HepG2 (cell line): ENCODE results near the gene DHX57. TPM values are rescaled to one million over a fixed set of nuclear protein-coding genes. Genes with fewer than 3 reads are reported as not detected.

Experiments
- ATAC-seq: fragments of 200-7000 bp; cut with Tn5 transposase; 3 replicates; pipeline ENCODE4 v1.9.1; 2020; ENCODE audit warnings: mild to moderate bottlenecking, moderate library complexity
- BruUV-seq: library from RNA; stranded (reverse); fragments of 400-500 nt; replicated peaks from 2 replicates; lab custom pipeline; 2021; lab: Mats Ljungman, UMichigan
- CTCF ChIA-PET: fragments of 300-600 bp; formaldehyde crosslinking; extraction: SDS; loops from one replicate; lab custom pipeline; 2021; ENCODE audit warnings: low total read pairs, inconsistent platforms, low intra/inter-chr PET ratio; lab: Yijun Ruan, JAX
- POLR2A ChIA-PET: fragments of 350-600 bp; sonication (Branson Sonifier 250); formaldehyde crosslinking; loops from one replicate; lab custom pipeline; 2020; ENCODE audit warnings: antibody characterized with exemption, inconsistent platforms; lab: Yijun Ruan, JAX
- DNase-seq: peaks from one replicate; pipeline ENCODE4 v3.0.0-alpha.2; 2015; ENCODE audit warnings: low spot score
- FAIRE-seq: peaks from 3 replicates; lab custom pipeline; 2011; peaks lifted over from hg19 to GRCh38; lab: Jason Lieb, UNC
- H2AFZ ChIP-seq: one replicate; pipeline ENCODE4 v1.6.1; 2011; ENCODE audit warnings: low read length, inconsistent platforms
- H3K27ac ChIP-seq: fragments of 300-600 bp; 3 replicates; pipeline ENCODE4 v1.8.0; 2011; ENCODE audit warnings: mixed run types, mild to moderate bottlenecking, mixed read lengths, low read length, inconsistent platforms; ENCODE audit not compliant: insufficient read depth; ENCODE audit errors: extremely low read length
- H3K27me3 ChIP-seq, 2 experiments: fragments of 200-600 bp in 1 of 2; 2 replicates in 1 of 2; 3 replicates in 1 of 2; pipeline versions ENCODE4 v1.6.0 to v1.8.0; 2011; ENCODE audit warnings: low read length in 2 of 2, mild to moderate bottlenecking in 2 of 2, moderate library complexity in 2 of 2, inconsistent platforms in 1 of 2; ENCODE audit not compliant: insufficient read depth in 2 of 2, control insufficient read depth in 1 of 2
- H3K36me3 ChIP-seq, 2 experiments: fragments of 200-600 bp in 1 of 2; replicated peaks in 1 of 2; 2 replicates in 1 of 2; 3 replicates in 1 of 2; pipeline versions ENCODE4 v1.5.1 to v1.8.0; 2011; ENCODE audit warnings: low read length in 2 of 2, inconsistent platforms in 1 of 2; ENCODE audit not compliant: insufficient read depth in 2 of 2, control insufficient read depth in 1 of 2
- H3K4me1 ChIP-seq: 2 replicates; pipeline ENCODE4 v1.5.1; 2012; ENCODE audit warnings: low read length, inconsistent platforms; ENCODE audit not compliant: insufficient read depth
- H3K4me2 ChIP-seq: 2 replicates; pipeline ENCODE4 v1.6.0; 2011; ENCODE audit warnings: low read depth, low read length, inconsistent platforms
- H3K4me3 ChIP-seq, 3 experiments: fragments of 200-600 bp in 1 of 3; sonication (generic), shearing (Covaris generic) in 1 of 3; replicated peaks in 1 of 3; 2 replicates each; pipeline ENCODE4 v1.5.1; 2011 to 2016; ENCODE audit warnings: low read length in 3 of 3, inconsistent platforms in 2 of 3, low read depth in 2 of 3, mild to moderate bottlenecking in 2 of 3, control low read depth in 1 of 3, mixed read lengths in 1 of 3; ENCODE audit not compliant: insufficient read depth in 1 of 3
- H3K79me2 ChIP-seq: one replicate; pipeline ENCODE4 v1.6.1; 2011; ENCODE audit warnings: low read length, inconsistent platforms; ENCODE audit not compliant: insufficient read depth
- H3K9ac ChIP-seq: 2 replicates; pipeline ENCODE4 v1.6.0; 2011; ENCODE audit warnings: mild to moderate bottlenecking, low read depth, low read length, inconsistent platforms; ENCODE audit not compliant: insufficient read depth
- H3K9me3 ChIP-seq: 2 replicates; pipeline ENCODE4 v1.5.1; 2012; ENCODE audit warnings: mild to moderate bottlenecking, low read length
- H4K20me1 ChIP-seq: 2 replicates; pipeline ENCODE4 v1.6.0; 2011; ENCODE audit warnings: inconsistent platforms, mild to moderate bottlenecking, low read length, moderate library complexity; ENCODE audit not compliant: insufficient read depth
- CENPT ChIP-seq: sonication (generic); formaldehyde crosslinking; IDR thresholded peaks from 2 replicates; pipeline ENCODE4 v1.8.0; 2022; ENCODE audit warnings: low read depth, mild to moderate bottlenecking, moderate library complexity, missing genetic modification reagents
- EP300 ChIP-seq, 3 experiments: sonication (generic) in 1 of 3; formaldehyde crosslinking in 1 of 3; IDR thresholded peaks; 2 replicates each; pipeline versions ENCODE4 v1.5.1 to v1.6.1; 2011 to 2020; ENCODE audit warnings: low read depth in 2 of 3, low read length in 2 of 3, borderline replicate concordance in 1 of 3, improper control_type of control experiment in 1 of 3, mild to moderate bottlenecking in 1 of 3, missing genetic modification reagents in 1 of 3, moderate library complexity in 1 of 3
- NR2F2 ChIP-seq: IDR thresholded peaks from 2 replicates; pipeline ENCODE4 v1.6.1; 2012; ENCODE audit warnings: low read depth, inconsistent platforms, borderline replicate concordance
- ONECUT2 ChIP-seq: sonication (generic); formaldehyde crosslinking; IDR thresholded peaks from 2 replicates; pipeline ENCODE4 v1.4.0; 2020; ENCODE audit warnings: missing genetic modification reagents
- REST ChIP-seq, 2 experiments: IDR thresholded peaks; 2 replicates each; pipeline ENCODE4 v1.6.1; 2011 to 2012; ENCODE audit warnings: low read length in 2 of 2, borderline replicate concordance in 1 of 2, low read depth in 1 of 2, mild to moderate bottlenecking in 1 of 2, moderate library complexity in 1 of 2
- ZBTB8A ChIP-seq: sonication (generic); formaldehyde crosslinking; IDR thresholded peaks from 2 replicates; pipeline ENCODE4 v1.4.0; 2020; ENCODE audit warnings: mild to moderate bottlenecking, low read depth, missing genetic modification reagents, borderline replicate concordance
- ZNF124 ChIP-seq: sonication (generic); formaldehyde crosslinking; IDR thresholded peaks from 2 replicates; pipeline ENCODE4 v1.4.0; 2020; ENCODE audit warnings: missing genetic modification reagents
- ZNF207 ChIP-seq: fragments of 450-650 bp; IDR thresholded peaks from 2 replicates; pipeline ENCODE4 v1.6.1; 2016; ENCODE audit warnings: antibody characterized with exemption, borderline replicate concordance
- ZNF317 ChIP-seq: sonication (generic); formaldehyde crosslinking; IDR thresholded peaks from 2 replicates; pipeline ENCODE4 v1.5.0; 2020; ENCODE audit warnings: mild to moderate bottlenecking, missing genetic modification reagents
- ZNF484 ChIP-seq: sonication (generic); formaldehyde crosslinking; IDR thresholded peaks from 2 replicates; pipeline ENCODE4 v1.5.1; 2020; ENCODE audit warnings: mild to moderate bottlenecking, low read depth, missing genetic modification reagents, borderline replicate concordance
- ZNF547 ChIP-seq: sonication (generic); formaldehyde crosslinking; IDR thresholded peaks from 2 replicates; pipeline ENCODE4 v1.5.1; 2020; ENCODE audit warnings: mild to moderate bottlenecking, missing genetic modification reagents
- WGBS: methylation state at CpG from one replicate; pipeline ENCODE4 v1.1.6; 2017; ENCODE audit warnings: low lambda C conversion rate; 5-methylcytosine and 5-hydroxymethylcytosine counted together
- in situ Hi-C: cut with HindIII; loops from 2 replicates; pipeline ENCODE4 v1.10.0; 2017; ENCODE audit warnings: low pct_unique_long_range_greater_than_20kb; ENCODE audit not compliant: extremely low pct_ligation_motif_present
- intact Hi-C: fragments of 100-400 bp; cut with micrococcal nuclease; formaldehyde crosslinking; loops from one replicate; pipeline ENCODE4 v1.10.0; 2022; ENCODE audit not compliant: unreplicated experiment
- polyA plus RNA-seq, 8 experiments: library from polyadenylated mRNA; depleted of rRNA in 3 of 8; stranded (reverse) in 7 of 8; unstranded in 1 of 8; fragments of >200 nt; fragmentation: Illumina TruSeq in 4 of 8; extraction: Trizol in 4 of 8; gene quantifications; 2 replicates each; pipeline versions ENCODE4 v1.2.1 to v1.2.3, GENCODE V29; 2011 to 2016; ENCODE audit warnings: low read depth in 4 of 8, missing spikeins in 1 of 8, mixed read lengths in 1 of 8; ENCODE audit not compliant: insufficient read depth in 1 of 8
- total RNA-seq, 5 experiments: library from RNA; depleted of rRNA; stranded (reverse); fragments of >200 nt; fragmentation: Illumina TruSeq; extraction: Trizol; gene quantifications; 2 replicates each; pipeline ENCODE4 v1.2.3, GENCODE V29; 2016; ENCODE audit warnings: low read depth in 1 of 5
- TF ChIP-seq, protein P1 (sequence below): sonication (generic); formaldehyde crosslinking; IDR thresholded peaks from 2 replicates; pipeline ENCODE4 v1.4.0; 2020; ENCODE audit warnings: missing genetic modification reagents, mild to moderate bottlenecking, borderline replicate concordance
- TF ChIP-seq, protein P2 (sequence below): sonication (generic); formaldehyde crosslinking; IDR thresholded peaks from 2 replicates; pipeline ENCODE4 v1.4.0; 2020; ENCODE audit warnings: missing genetic modification reagents

DHX57 gene
- total and polyA plus RNA-seq, 2 of the 13 experiments (the other 11 are each of a cell fraction or from before 2014, with no cell fraction given) = 9.2 to 24.2 TPM

DNA sequence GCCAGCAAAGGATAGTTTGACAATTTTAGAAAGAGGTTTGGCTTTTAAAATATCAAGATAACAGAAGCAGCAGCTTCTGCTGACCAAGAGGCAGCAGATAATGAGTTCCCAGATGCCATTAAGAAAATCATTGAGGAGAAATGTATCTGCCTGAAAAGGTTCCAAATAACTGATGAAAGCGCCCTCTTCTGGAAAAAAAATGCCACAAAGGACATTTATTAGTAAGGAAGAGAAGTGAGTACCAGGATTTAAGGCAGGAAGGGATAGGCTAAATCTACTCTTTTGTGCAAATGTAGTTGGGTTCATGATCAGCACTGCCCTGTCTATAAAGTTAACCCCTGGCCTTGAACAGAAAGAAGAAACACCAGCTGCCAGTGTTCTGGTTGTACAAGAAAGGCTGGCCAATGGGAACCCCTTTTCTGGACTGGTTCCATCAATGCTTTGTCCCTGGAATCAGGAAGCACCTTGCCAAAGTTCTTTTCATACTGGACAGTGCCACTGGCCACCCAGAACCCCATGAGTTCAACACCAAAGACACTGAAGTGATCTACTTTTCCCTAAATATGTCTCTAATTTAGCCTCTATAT, 40.6 kb downstream of the DHX57 start (continued):
- TF ChIP-seq ZNF317 (CRISPR knock-in tag) (no peak), ZNF207 (no peak), EP300 (IDR thresholded peaks at IDR 0.05; ENCODE audit: low read depth in 2 of 2, low read length in 2 of 2) (no peak), EP300 (CRISPR knock-in tag; IDR thresholded peaks at IDR 0.05; ENCODE audit: borderline replicate concordance) (no peak)
- TF ChIP-seq, protein P1, sequence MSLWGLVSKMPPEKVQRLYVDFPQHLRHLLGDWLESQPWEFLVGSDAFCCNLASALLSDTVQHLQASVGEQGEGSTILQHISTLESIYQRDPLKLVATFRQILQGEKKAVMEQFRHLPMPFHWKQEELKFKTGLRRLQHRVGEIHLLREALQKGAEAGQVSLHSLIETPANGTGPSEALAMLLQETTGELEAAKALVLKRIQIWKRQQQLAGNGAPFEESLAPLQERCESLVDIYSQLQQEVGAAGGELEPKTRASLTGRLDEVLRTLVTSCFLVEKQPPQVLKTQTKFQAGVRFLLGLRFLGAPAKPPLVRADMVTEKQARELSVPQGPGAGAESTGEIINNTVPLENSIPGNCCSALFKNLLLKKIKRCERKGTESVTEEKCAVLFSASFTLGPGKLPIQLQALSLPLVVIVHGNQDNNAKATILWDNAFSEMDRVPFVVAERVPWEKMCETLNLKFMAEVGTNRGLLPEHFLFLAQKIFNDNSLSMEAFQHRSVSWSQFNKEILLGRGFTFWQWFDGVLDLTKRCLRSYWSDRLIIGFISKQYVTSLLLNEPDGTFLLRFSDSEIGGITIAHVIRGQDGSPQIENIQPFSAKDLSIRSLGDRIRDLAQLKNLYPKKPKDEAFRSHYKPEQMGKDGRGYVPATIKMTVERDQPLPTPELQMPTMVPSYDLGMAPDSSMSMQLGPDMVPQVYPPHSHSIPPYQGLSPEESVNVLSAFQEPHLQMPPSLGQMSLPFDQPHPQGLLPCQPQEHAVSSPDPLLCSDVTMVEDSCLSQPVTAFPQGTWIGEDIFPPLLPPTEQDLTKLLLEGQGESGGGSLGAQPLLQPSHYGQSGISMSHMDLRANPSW (CRISPR knock-in tag) = 0 out of 2 replicates have a peak, but pooled peaks have one; percentile 22
- TF ChIP-seq, all 625 proteins: peak for 5

DNA sequence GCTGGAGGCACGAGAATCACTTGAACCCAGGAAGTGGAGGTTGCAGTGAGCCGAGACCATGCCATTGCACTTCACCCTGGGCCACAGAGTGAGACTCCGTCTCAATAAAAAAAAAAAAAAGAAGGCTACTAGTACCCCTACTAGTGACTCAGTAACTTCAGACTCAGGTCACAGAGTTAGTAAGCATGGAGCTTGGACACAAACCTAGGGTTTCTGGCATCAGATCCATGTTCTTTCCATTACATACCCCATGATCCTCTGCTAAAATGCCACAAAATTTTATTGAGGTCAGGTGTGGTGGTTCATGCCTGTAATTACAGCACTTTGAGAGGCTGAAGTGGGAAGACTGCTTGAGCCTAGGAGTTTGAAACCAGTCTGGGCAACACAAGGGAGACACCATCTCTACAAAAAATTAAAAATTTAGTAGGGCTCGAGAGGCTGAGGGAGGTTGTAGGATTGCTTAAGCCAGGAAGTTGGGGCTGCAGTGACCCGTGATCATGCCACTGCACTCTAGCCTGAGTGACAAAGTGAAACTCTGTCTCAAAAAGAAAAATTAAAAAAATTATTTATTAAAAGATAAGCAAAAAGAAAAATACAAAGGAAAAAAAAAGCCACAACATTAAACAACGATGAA, 45.1 kb downstream of the DHX57 start:
- in situ Hi-C loops (no loop called here), intact Hi-C loops (loop anchor here (10.0 kb wide), 1 partner anchor 86 kb away; no protein-coding TSS in a partner anchor)
- DNase-seq (no peak), ATAC-seq (no peak), FAIRE-seq (no peak)
- H3K9ac ChIP-seq = no peak overlapping the region
- peaks cover 11 to 32% of the 10 kb centered on the region in 2 experiments; a peak in 4 of 5 replicates for H3K36me3 ChIP-seq
- WGBS = 92% methylated on average over 6 of the region's 6 CpGs
- H3K79me2 ChIP-seq = no peaks in the 10 kb centered on the region
- no peaks in the 10 kb centered on the region for H3K27me3 ChIP-seq
- BruUV-seq = no TSS peak
- H3K4me1 ChIP-seq = no peaks in the 10 kb centered on the region
- no peak overlapping the region for H3K4me2 ChIP-seq
- no peak overlapping the region for H3K4me3 ChIP-seq
- H3K9me3 ChIP-seq = no peaks in the 10 kb centered on the region
- no peaks in the 10 kb centered on the region for H4K20me1 ChIP-seq
- H2AFZ ChIP-seq = no peak overlapping the region
- H3K27ac ChIP-seq = no peak overlapping the region
- POLR2A ChIA-PET = no interaction called here
- CTCF ChIA-PET = no interaction called here
- TF ChIP-seq ZNF124 (CRISPR knock-in tag) (no peak), CENPT (CRISPR knock-in tag) (no peak), NR2F2 (no peak), ONECUT2 (CRISPR knock-in tag) (no peak), ZNF484 (CRISPR knock-in tag) (no peak), REST (IDR thresholded peaks at IDR 0.05; ENCODE audit: borderline replicate concordance in 1 of 2, low read depth in 1 of 2, low read length in 2 of 2) (no peak), ZNF547 (no peak), ZBTB8A (CRISPR knock-in tag) (no peak)
- TF ChIP-seq, protein P2, sequence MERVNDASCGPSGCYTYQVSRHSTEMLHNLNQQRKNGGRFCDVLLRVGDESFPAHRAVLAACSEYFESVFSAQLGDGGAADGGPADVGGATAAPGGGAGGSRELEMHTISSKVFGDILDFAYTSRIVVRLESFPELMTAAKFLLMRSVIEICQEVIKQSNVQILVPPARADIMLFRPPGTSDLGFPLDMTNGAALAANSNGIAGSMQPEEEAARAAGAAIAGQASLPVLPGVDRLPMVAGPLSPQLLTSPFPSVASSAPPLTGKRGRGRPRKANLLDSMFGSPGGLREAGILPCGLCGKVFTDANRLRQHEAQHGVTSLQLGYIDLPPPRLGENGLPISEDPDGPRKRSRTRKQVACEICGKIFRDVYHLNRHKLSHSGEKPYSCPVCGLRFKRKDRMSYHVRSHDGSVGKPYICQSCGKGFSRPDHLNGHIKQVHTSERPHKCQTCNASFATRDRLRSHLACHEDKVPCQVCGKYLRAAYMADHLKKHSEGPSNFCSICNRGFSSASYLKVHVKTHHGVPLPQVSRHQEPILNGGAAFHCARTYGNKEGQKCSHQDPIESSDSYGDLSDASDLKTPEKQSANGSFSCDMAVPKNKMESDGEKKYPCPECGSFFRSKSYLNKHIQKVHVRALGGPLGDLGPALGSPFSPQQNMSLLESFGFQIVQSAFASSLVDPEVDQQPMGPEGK (CRISPR knock-in tag) = no peak
